Measurements from ENCODE around the gene EIPR1.
"Not testable (repeated sequence)": the region's sequence is repeated elsewhere in the genome, so short reads cannot be mapped to it uniquely, and the experiment has no call there.

Gene EIPR1

DNA sequence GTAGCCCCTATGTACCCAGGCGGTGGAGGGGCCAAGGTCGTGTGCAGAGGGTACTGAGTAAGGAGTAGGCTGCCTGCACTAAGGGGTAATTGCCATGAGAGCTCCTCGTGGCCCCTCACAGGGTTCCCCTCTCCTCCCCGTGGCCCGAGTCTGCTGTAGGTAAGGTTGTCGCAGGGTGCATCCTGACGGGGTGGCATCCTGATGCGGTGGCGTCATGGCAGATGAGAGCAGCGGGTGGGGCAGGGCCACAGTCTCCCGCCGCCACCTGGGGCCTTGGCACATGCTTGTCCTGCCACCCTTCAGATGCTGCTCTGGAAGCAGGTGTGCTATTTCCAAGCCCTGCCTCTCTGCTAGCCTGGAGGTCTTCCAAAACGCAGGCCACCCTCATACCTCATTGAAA is 89.7 kb downstream of the EIPR1 start:
- DNase-seq (ENCODE audit: low read depth): no peak

DNA sequence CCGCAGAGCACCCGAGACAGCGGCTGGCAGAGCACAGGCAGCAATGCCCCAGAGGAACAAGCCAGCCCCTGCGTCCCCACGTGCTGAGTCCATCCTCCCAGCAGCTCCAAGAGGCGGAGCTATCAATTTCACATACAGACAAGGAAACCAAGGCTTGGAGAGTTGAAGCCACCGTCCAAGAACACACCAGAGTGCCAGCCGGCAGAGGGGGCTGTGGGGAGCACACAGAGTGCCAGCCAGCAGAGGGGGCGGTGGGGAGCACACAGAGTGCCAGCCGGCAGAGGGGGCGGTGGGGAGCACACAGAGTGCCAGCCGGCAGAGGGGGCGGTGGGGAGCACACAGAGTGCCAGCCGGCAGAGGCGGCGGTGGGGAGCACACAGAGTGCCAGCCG is 91.0 kb downstream of the EIPR1 start:
- not testable (repeated sequence) for DNase-seq (ENCODE audit: low read depth)

DNA sequence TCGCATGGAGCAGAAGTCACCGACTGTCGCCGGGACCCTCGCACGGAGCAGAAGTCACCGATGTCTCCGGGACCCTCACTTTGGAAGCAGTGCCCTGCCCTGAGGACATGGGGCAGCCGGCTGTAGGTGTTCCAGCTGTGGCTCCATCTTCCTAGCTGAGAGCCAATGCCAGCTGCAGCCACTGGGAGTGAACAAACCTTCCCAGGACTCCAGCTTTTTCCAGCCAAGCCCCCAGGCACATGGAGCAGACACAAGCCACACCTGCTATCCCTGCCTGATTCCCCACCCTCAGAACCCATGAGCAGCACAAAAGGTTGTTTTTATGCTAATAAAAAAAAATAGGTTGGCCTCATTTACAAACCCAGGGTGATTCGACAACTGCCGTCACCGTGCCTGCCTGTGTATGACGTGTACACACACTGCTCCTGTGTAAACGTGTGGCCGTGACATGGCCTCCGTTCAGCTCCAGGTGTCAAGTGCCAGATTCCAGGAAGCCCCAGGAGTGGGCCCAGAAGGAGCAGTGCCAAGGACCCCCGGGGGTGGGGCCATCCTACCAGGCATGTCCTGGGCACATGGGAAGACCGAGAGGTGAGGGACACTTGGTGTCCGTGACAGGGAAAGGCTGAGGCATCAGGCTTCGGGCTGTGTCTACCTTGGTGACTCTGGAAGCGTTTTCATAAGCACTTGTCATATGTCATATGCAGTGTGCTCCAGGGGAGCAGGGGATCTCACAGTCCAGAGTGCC is 91.5 kb downstream of the EIPR1 start:
- no peak for DNase-seq (ENCODE audit: low read depth)

DNA sequence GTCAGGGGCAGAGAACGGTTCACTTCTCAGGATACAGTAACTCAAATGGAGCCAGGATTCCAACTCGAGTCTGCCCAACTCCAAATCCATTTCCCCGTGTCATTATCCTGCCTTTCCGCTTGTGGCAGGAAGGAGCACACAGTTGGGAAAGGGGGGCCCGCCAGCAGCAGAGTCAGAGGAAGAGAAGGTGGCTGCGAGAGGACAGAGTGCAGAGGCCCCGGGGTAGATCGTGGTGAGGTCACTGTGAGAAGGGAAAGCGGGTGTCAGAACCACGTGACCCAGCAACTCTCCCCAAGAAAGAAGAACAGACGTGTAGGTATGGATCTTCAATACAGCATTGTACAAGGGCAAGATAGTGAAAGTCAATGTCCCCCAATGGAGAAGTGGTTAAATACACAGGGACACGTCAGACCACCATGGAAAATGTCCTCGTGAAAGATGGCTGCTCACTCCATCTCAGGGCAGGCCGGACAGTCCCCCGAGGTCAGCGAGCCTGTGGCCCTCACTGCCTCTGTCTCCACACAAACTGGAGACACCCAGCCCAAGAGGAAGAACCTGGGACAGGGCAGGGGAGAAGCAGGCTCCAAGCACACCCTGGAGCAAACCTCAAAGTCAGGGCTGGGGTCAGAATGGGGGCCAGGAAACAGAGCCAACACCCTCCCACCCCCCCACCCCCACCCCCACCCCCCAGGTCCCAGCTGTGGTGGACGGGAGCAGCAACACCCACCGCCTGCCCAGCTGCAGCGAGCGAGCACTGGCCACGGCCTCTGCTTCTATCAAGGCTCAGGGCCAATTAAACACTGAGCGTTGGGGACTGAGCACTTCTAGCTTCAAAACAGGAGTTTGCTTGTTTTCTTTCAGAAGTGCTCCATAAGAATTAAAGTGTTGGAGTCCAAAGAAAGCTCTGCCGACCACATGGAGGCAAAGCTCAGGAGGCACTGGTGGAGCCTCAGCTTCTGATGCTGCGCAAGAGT is 92.7 kb downstream of the EIPR1 start:
- DNase-seq (ENCODE audit: low read depth): no peak

DNA sequence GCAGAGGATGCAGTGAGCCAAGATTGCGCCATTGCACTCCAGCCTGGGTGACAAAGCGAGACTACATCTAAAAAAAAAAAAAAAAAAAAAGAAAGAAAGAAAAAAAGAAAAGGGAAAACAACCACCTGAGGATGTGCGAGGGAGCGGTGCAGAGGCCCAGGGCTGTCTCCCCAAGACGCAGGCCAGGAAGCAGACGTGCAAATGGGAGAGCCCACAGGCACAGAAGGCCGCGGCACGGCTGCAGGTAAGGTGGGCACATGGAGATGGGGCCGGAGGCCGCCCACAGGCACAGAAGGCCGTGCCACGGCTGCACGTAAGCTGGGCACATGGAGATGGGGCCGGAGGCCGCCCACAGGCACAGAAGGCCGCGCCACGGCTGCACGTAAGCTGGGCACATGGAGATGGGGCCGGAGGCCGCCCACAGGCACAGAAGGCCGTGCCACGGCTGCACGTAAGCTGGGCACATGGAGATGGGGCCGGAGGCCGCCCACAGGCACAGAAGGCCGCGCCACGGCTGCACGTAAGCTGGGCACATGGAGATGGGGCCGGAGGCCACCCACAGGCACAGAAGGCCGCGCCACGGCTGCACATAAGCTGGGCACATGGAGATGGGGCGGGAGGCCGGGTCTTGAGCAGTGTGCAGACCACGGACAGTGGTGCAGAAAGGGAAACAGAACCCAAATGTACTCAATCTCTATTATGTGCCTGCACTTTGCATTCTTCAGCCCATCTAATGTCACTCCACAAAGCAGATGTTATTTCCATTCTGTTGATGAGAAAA is 93.6 kb downstream of the EIPR1 start:
- not testable (repeated sequence) for DNase-seq (ENCODE audit: low read depth)

DNA sequence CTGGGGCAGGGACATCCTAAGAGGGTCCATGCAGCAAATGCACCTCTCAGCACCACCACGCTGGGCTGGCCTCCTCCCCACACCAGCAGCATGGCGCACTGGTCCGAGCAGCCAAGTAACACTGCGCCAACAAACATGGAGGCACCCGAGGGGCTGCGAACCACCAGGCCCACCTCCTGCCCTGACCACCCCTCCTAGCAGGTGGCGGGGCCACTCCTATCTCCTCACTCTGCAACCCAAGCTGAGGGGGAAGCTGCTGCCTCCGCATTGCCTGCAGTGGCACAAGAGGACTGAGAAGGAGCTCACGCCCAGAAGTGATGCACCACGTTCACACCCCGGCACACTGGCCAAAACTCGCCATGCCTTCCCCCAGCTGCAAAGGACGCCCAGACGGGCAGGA is 94.4 kb downstream of the EIPR1 start:
- DNase-seq (ENCODE audit: low read depth): no peak

DNA sequence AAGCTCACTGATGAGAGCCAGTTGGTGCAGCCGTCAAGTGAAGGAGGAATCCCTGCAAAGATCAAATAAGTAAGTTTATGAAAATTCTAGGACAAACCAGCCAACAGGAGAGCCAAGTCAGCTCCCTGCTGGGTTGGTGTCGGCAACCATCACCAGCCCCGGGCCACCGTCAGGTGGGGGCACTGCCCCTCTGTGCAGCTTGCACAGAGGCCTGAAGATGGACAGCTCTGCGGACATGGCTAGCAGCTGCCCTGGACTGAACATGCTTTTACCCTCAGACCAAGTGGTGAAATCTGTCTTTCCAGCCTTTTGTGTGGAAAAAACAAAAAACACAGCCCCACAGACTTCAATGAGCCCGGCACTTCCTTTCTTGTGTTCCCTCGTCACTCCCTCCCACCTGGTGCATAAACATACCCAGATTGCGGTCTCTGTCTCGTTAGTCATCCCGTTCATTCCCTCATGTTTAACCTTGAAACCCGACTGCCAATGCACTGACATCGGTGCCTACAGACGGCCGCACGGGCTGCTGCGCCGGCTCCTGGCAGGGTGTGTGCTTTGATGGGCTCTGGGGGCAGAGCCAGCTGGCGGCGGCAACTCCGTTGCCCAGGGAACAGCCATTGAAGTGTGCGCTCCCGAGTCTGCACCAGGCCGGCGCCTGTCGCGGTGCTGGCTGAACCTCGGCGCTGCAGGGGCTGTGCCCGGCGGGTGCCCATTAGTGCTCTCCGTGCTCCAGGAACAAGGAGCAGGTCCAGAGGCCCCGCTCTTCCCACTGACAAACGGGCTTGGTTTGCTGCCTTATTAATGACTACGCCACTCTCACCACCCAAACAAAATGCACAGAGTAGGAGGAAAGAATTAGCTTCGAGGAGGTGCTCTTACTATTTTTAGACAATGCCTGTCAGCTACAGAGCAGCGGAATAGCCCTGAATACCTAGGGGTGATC is 95.3 kb downstream of the EIPR1 start:
- DNase-seq (ENCODE audit: low read depth): peak; percentile 49

DNA sequence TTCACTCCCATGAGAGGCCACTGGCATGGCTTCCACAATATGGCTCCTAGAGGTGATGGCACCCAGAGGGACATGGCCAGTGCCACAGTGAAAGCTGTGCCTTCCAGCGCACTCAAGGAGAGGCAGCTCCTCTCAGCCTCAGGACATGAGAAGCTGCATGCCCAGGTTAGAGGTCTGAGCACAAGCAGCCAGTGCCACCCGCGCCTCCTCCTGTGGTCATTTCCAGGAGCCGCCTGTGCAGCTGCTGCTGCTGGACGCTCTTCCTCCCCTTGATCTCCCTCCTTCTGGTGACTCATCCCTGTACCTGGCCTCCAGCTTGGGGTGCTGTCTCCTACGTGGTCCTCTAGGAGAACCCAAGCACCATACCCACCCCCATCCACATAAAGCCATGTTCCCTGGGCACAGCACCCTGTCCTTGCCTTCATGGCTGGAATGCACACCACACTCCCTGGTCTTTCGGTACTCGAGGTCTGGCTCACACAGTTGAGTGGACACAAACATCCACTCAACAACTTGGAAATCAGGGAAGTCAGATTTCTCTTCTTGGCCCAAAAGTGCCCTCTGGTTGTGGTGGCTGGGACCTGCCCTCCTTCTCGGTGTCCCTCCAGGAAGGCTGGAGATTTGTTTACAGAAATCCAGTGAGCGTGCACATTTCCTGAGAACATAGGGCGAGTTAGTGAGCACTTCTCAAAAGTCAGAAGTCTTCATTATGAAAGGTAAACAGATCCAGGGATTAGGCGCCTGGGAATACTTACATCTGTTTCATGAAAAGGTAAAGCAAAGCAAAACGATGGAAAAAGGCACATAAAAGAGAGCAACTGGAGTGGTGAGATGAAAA is 96.7 kb downstream of the EIPR1 start:
- DNase-seq (ENCODE audit: low read depth): no peak

DNA sequence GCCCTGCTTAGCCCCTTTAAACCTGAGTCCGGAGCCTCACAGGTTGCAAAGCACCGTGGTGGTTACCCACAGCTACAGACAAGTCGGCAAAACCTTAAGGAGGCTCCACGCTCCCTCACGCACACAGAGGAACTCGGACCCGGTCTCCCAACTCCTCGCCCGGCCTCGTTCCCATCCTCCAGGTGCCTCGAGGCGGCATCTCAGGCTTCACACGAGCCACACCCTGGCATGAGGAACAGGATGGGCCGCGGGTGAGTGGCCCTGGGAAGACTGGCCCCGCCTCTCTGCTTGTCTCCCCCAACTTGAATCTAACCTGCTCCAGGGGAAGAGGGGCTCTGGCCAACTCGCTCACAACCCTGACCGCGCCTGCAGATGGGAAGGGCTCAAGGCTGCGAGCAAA is 97.4 kb downstream of the EIPR1 start:
- no peak for DNase-seq (ENCODE audit: low read depth)

DNA sequence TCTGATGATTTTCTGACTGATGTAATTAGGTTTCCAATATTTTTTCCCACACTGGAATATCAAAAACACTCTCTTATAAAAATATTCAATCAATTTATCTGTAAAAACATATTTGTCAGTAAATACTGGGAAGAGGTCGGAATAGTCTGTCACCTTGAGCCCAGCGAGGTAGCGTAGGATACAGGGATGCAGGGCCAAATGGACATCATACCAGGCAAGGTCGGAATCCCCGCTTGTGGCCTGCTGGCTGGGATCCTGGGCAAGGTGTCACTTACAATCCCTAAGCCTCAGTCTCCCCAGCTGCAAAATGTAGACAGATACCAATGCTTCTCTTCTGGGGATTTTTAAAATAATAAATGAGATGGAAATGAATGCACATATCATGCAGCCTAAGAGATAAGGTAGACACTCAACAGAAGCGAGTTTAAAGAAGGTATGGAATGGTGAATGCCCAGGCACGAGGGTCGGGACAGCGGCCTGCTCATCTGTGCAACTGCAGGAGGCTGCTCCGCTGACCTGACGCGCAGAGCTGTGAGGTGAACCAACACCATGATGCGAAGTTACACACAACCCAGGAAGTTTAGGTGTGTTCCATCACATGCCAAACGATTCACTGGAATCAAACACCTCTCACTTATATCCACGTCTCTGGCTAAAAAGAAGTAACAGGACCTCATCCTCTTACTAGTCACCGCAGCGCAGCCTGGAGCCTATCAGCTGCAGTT is 98.2 kb downstream of the EIPR1 start:
- DNase-seq (ENCODE audit: low read depth): no peak

DNA sequence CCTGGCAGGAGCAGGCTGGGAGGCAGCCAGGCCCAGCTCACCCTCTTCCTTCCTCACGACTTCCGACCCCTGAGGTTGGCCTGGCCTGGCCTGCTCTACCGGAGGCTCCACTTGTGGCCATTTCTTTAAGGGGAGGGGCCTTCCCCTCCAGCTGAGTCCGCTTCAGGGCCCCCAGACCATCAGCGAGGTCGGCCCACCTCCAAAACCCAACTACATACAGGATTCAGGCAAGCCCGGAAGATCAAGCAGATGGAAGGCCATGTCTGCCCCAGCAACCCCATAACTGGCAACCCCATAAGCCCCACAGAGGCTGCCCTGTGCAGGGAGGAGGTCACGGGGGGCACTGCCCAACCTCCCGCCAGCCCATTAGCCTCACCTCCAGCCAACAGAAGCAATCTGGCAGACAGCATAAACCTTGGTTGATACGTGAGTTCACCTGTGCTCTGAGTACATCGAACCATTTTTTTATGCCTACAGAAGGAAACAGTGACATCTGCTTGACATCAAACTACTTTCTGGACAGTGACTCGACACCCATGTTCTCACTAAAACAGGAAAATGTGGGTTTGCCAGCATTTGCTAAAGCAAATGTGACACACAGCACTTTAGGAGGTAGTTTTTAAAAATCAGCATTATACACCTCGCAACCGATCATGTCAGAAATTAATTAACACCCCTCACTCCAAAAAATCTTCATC is 98.9 kb downstream of the EIPR1 start:
- no peak for DNase-seq (ENCODE audit: low read depth)

DNA sequence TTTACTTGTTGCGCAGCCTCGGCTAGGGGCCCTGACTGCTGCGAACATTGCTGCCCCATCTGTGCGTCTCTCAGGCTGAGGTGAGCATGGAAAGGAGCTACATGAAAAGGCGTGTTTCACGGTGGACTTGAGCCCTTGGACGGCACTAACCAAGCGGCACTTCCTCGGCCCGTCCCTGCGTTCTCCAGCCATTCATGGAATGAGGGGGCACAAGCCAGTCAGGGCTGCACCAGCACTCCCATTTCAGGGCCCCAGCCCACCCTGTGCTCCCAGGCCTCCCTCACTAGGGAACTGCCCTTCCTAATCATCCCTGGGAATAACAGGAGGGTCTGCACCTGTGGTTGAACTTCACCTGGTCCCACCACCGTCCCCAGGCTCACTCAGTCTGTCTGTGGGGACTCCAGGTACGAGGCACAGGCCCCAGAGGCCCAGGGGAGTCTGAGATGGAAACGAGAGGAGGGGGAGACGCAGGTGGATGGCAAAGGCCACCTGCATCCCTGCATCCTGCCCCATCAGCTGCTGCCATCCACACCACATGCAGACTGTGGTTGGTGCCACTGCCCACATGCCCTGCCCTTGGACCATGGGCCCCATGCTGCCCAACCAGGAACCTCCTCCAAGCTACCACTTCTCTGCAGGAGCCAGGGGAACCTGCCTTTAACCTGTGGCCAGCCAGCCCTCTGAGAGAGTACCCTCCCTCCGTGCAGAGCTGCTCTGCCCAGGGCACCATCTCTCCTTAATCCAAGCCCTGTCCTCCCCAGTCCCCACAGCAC is 99.7 kb downstream of the EIPR1 start:
- DNase-seq (ENCODE audit: low read depth): no peak

DNA sequence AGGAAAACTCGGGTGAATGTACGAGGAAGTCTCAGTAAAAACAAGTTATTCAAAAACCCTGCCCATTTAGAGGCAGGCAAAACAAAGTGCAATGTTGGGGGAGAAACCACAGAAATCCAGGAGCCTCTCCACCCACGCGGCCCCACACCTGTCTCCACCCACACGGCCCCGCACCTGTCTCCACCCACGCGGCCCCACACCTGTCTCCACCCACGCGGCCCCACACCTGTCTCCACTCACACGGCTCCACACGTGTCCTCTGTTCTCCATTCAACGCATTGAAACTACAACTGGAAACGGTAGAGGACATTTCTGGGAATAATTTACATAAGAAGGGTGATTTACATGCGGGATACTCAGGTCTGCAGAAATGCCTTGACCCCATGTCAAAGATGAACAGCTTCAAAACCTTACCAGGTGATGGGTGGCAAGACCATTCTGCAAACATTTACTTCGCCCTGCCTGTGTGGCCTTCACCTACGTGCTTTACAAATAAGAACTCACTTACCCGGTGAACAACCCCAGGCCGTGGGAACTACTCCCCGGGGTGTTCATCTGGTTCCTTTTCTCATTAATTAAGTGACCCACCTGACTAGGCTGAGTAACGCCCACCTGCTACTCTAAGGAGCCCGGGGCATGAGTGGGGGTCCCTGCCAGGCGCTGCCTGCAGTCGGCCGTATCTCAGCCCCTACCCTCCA is 100.4 kb downstream of the EIPR1 start:
- no peak for DNase-seq (ENCODE audit: low read depth)

DNA sequence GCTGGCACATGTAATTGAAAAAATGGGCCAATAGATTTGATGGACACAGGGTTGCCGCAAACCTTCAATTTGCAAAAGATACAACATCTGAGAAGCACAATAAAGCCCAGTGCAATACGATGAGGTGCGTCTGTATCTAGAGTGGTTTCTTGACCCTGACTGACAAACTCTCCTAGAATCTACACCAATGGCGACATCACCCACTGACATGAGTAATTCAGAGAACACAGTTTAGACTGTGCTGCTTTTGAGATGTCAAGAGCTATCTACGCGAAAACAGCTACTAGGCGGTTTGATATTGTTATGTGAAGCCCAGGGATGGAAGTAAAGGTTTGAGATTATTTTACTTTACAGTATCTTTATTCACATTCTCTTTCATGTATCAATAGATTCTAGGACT is 104.9 kb downstream of the EIPR1 start:
- DNase-seq (ENCODE audit: low read depth): no peak

DNA sequence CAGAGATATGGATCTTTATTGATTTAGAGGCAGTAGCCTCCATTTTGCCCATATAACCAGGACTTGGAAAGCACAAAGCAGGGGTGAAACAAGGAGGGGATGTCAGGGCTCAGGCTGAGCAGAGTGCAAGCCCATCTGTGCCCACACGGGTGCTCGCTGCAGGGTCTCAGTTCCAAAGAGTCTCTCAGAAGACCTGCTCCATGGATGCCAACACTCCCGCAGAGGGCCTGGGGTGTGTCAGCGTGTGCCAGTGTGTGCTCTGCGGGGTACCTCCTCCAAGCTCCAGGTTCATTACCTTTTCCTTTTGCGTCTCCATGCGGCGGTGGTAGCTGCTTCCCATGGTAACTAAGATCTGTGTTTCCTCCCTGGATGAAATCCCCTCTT is 107.5 kb downstream of the EIPR1 start:
- no peak for DNase-seq (ENCODE audit: low read depth)

DNA sequence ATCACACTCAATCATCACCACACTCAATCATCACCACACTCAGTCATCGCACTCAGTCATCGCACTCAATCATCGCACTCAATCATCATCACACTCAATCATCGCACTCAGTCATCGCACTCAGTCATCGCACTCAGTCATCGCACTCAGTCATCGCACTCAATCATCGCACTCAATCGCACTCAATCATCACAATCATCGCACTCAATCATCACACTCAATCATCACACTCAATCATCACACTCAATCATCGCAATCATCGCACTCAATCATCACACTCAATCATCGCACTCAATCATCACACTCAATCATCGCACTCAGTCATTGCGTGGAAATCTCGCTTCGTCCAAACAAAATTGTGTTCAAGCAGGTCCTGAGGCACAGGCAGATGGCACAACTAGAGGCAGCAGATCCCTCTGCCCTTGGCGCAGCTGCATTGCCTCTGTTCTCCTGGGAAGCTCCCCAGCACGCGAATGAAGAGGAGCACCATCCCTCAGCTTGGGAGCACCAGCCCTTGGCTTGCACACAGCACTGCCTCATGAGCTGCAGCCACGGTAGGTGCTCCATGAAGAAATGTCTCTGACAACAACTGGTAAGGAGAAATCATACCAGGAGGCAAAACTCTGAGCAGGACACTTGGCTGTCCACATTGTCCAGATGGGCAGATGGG is 108.1 kb downstream of the EIPR1 start:
- no peak for DNase-seq (ENCODE audit: low read depth)

DNA sequence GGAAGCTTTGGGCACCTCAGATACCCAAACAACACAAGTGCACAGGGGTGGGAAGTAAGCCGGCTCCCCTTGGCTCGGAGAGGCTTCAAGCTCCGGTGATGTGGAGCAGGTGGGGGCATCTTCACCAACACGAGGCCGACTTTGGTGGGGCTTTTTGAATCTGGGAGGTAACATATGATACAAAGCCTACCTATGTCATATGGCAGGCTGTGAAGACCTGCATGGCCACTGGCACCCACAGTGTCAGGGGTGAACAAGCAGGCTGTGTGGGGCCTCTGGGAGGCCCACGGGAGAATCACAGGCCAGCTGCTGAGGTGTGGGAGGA is 109.0 kb downstream of the EIPR1 start:
- DNase-seq (ENCODE audit: low read depth): no peak
